Measurements from ENCODE around the gene RCAN2. TPM values are rescaled to one million over a fixed set of nuclear protein-coding genes. Genes with fewer than 3 reads are reported as not detected.
"Not testable (repeated sequence)": the region's sequence is repeated elsewhere in the genome, so short reads cannot be mapped to it uniquely, and the experiment has no call there.

RCAN2 gene
- total and polyA plus RNA-seq, 8 donors, result 1.7 to 19.0 (median 3.4) TPM

GRCh38 chr6:46338131-46338530 is 153.1 kb downstream of the RCAN2 start:
- Histone ChIP-seq H3K27me3 (no peaks in the 10 kb centered on the region), H3K4me1 (no peaks in the 10 kb centered on the region), H3K27ac (no peak overlapping the region), H3K36me3 (no peaks in the 10 kb centered on the region), H3K9me3 (no peaks in the 10 kb centered on the region), H3K4me3 (no peak overlapping the region)
- TF ChIP-seq CTCF (IDR thresholded peaks at IDR 0.05), result no peak
- ATAC-seq, result no peak
- 89 to 92% methylated on average over 2 of the region's 2 CpGs for WGBS, 2 donors
- no peak for DNase-seq
- FAIRE-seq, result no peak
- intact Hi-C loops (cut with DNase I), result no loop called here

DNA sequence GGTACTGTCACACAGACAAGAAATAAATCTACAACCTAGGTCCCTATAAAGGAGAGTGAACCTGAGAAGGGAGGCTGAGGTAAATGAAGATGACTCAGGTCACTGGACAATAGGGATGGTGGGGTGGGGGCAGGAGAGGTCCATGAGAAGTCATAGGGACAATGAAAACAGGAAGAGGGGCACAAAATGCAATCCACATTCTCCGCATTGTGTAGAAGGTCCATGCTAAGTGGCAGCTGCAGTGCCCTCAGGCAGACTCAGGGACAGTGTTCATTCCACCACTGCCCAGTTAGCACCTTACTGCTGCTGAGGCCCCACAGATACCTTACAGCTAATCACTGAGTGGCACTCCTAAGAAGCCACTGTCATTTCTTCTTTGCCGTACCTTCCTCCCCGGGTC is 156.8 kb downstream of the RCAN2 start:
- no peak for FAIRE-seq
- intact Hi-C loops (cut with DNase I), result no loop called here
- no peak for TF ChIP-seq CTCF (IDR thresholded peaks at IDR 0.05)

GRCh38 chr6:46333481-46333880 is 157.8 kb downstream of the RCAN2 start:
- TF ChIP-seq CTCF (IDR thresholded peaks at IDR 0.05), result no peak
- no peak overlapping the region for H3K4me3 ChIP-seq
- intact Hi-C loops (cut with DNase I), result no loop called here
- no peaks in the 10 kb centered on the region for H3K27me3 ChIP-seq
- no peak for DNase-seq
- no peak for FAIRE-seq
- no peak overlapping the region for H3K27ac ChIP-seq
- no peak for ATAC-seq
- H3K4me1 ChIP-seq, result no peaks in the 10 kb centered on the region
- WGBS, 2 donors, result 96 to 97% methylated on average over 1 of the region's 1 CpG
- H3K36me3 ChIP-seq, result no peaks in the 10 kb centered on the region
- no peaks in the 10 kb centered on the region for H3K9me3 ChIP-seq

More for the DNA sequence above, 156.8 kb downstream of the RCAN2 start:
- Histone ChIP-seq H3K27ac (no peak overlapping the region), H3K36me3 (no peaks in the 10 kb centered on the region), H3K4me1 (no peaks in the 10 kb centered on the region), H3K4me3 (no peak overlapping the region), H3K27me3 (no peaks in the 10 kb centered on the region), H3K9me3 (no peaks in the 10 kb centered on the region)
- DNase-seq (no peak), ATAC-seq (no peak)
- WGBS, 2 donors, result 94 to 99% methylated on average over 3 of the region's 3 CpGs

GRCh38 chr6:46332448-46332847 is 158.8 kb downstream of the RCAN2 start:
- H3K27me3 ChIP-seq; H3K4me3 ChIP-seq; ATAC-seq; H3K36me3 ChIP-seq; intact Hi-C loops (cut with DNase I); H3K27ac ChIP-seq; DNase-seq; H3K9me3 ChIP-seq; H3K4me1 ChIP-seq; FAIRE-seq: not testable (repeated sequence)

GRCh38 chr6:46331461-46331860 is 159.8 kb downstream of the RCAN2 start:
- Histone ChIP-seq H3K9me3 (no peaks in the 10 kb centered on the region), H3K27me3 (no peaks in the 10 kb centered on the region), H3K27ac (no peak overlapping the region), H3K36me3 (no peaks in the 10 kb centered on the region), H3K4me1 (peaks cover 0 to 3% (median 0%) of the 10 kb centered on the region in 3 donors), H3K4me3 (no peak overlapping the region)
- DNase-seq (no peak), FAIRE-seq (no peak), ATAC-seq (no peak)
- no peak for TF ChIP-seq CTCF (IDR thresholded peaks at IDR 0.05)
- intact Hi-C loops (cut with DNase I), result no loop called here

DNA sequence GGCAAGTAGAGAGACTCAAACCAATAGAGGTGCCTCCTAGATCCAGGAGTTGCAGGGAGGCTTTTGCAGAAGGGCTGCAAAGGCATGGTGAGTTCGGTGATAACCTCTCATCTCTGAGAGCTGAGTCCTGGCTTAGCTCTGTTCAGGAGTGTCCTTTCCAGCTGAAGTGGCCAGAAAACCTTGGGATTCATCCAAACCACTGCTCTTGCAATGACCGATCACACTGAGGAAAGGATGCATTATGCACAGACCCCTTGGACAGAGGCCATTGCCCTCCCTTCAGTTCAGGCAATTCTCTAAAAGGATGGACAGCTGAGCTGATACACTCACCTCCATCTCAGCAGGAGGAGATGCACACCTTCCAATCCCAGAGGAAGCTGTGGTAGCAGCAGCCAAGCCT is 161.7 kb downstream of the RCAN2 start:
- Histone ChIP-seq H3K27me3 (no peaks in the 10 kb centered on the region), H3K36me3 (no peaks in the 10 kb centered on the region), H3K4me3 (no peak overlapping the region), H3K27ac (no peak overlapping the region), H3K9me3 (no peaks in the 10 kb centered on the region), H3K4me1 (peaks cover 0 to 3% (median 0%) of the 10 kb centered on the region in 3 donors)
- FAIRE-seq, result no peak
- DNase-seq, result no peak
- no peak for TF ChIP-seq CTCF (IDR thresholded peaks at IDR 0.05)
- WGBS, 2 donors, result 47 to 49% methylated on average over 2 of the region's 2 CpGs
- no peak for ATAC-seq
- intact Hi-C loops (cut with DNase I), result no loop called here

All from pancreas (tissue), 10 donors.